HAP-1 (cell line): ENCODE data around the gene RNU1-4.
"Not testable (repeated sequence)": the region's sequence is repeated elsewhere in the genome, so short reads cannot be mapped to it uniquely, and the experiment has no call there.

ENCODE experiments used
- DNase-seq, 2 experiments: peaks; one replicate each; pipeline ENCODE4 v3.0.0-alpha.2; 2016 to 2020; ENCODE audit warnings: low spot score in 2 of 2
- H3K27me3 ChIP-seq: fragments of 250-450 bp; sonication (Bioruptor Pico); 2 replicates; pipeline ENCODE4 v1.5.1; 2020; ENCODE audit warnings: low read depth, mild to moderate bottlenecking, moderate library complexity
- H3K36me3 ChIP-seq: fragments of 250-450 bp; sonication (Bioruptor Pico); replicated peaks from 2 replicates; pipeline ENCODE4 v1.5.1; 2020; ENCODE audit warnings: mild to moderate bottlenecking
- H3K4me1 ChIP-seq: fragments of 250-450 bp; sonication (Bioruptor Pico); 2 replicates; pipeline ENCODE4 v1.5.1; 2020; ENCODE audit warnings: mild to moderate bottlenecking
- H3K4me3 ChIP-seq: fragments of 250-450 bp; sonication (Bioruptor Pico); 2 replicates; pipeline ENCODE4 v1.5.1; 2020; ENCODE audit warnings: mild to moderate bottlenecking, moderate library complexity
- H3K9me3 ChIP-seq: fragments of 250-450 bp; sonication (Bioruptor Pico); 2 replicates; pipeline ENCODE4 v1.5.1; 2020; ENCODE audit warnings: mild to moderate bottlenecking, moderate library complexity
- in situ Hi-C: fragments of 300-500 bp; cut with MboI; formaldehyde crosslinking; loops from 3 replicates; pipeline ENCODE4 v1.14.3; 2020; ENCODE audit warnings: low sequenced_read_pairs, inconsistent platforms, mixed read lengths

Gene RNU1-4

GRCh38 chr1:16764248-16764819, 24.0 kb downstream of the RNU1-4 start:
- H3K4me3 ChIP-seq, in situ Hi-C loops, H3K27me3 ChIP-seq, H3K9me3 ChIP-seq, DNase-seq, H3K4me1 ChIP-seq, H3K36me3 ChIP-seq: not testable (repeated sequence)

- H3K36me3 ChIP-seq, H3K4me3 ChIP-seq, H3K27me3 ChIP-seq, DNase-seq, in situ Hi-C loops, H3K4me1 ChIP-seq, H3K9me3 ChIP-seq: not testable (repeated sequence)
Measured at GRCh38 chr1:16764820-16765655, 24.7 kb downstream of the RNU1-4 start.

GRCh38 chr1:16765731-16766605, 25.7 kb downstream of the RNU1-4 start:
- H3K9me3 ChIP-seq, H3K4me1 ChIP-seq, H3K36me3 ChIP-seq, H3K4me3 ChIP-seq, DNase-seq, in situ Hi-C loops, H3K27me3 ChIP-seq: not testable (repeated sequence)

- in situ Hi-C loops, H3K4me3 ChIP-seq, H3K4me1 ChIP-seq: not testable (repeated sequence)
Measured at GRCh38 chr1:16766689-16767256, 26.5 kb downstream of the RNU1-4 start.

GRCh38 chr1:16770139-16770759, 29.9 kb downstream of the RNU1-4 start:
- H3K36me3 ChIP-seq, H3K4me3 ChIP-seq, H3K4me1 ChIP-seq, DNase-seq, H3K27me3 ChIP-seq, H3K9me3 ChIP-seq, in situ Hi-C loops: not testable (repeated sequence)

More at GRCh38 chr1:16766689-16767256, 26.5 kb downstream of the RNU1-4 start:
- not testable (repeated sequence) for H3K27me3 ChIP-seq, DNase-seq, H3K9me3 ChIP-seq, H3K36me3 ChIP-seq

- H3K27me3 ChIP-seq, in situ Hi-C loops, H3K4me3 ChIP-seq, H3K36me3 ChIP-seq, H3K4me1 ChIP-seq, DNase-seq, H3K9me3 ChIP-seq: not testable (repeated sequence)
Measured at GRCh38 chr1:16770896-16771446, 30.7 kb downstream of the RNU1-4 start.

- H3K9me3 ChIP-seq, H3K36me3 ChIP-seq, in situ Hi-C loops, H3K4me3 ChIP-seq, H3K4me1 ChIP-seq, DNase-seq, H3K27me3 ChIP-seq: not testable (repeated sequence)
Measured at GRCh38 chr1:16772275-16773204, 32.2 kb downstream of the RNU1-4 start.

GRCh38 chr1:16773205-16773596, 32.9 kb downstream of the RNU1-4 start:
- H3K4me1 ChIP-seq, in situ Hi-C loops, H3K9me3 ChIP-seq, H3K4me3 ChIP-seq, DNase-seq, H3K27me3 ChIP-seq, H3K36me3 ChIP-seq: not testable (repeated sequence)

GRCh38 chr1:16773723-16774122, 33.4 kb downstream of the RNU1-4 start:
- H3K27me3 ChIP-seq, H3K36me3 ChIP-seq, H3K9me3 ChIP-seq, in situ Hi-C loops, H3K4me1 ChIP-seq, H3K4me3 ChIP-seq: not testable (repeated sequence)
- peak in 1 of 2 experiments; percentile 36 for DNase-seq

- H3K27me3 ChIP-seq, DNase-seq, H3K9me3 ChIP-seq, in situ Hi-C loops, H3K4me3 ChIP-seq, H3K36me3 ChIP-seq, H3K4me1 ChIP-seq: not testable (repeated sequence)
Measured at GRCh38 chr1:16774773-16775172, 34.5 kb downstream of the RNU1-4 start.

GRCh38 chr1:16775290-16775689, 35.0 kb downstream of the RNU1-4 start:
- H3K9me3 ChIP-seq, H3K27me3 ChIP-seq, in situ Hi-C loops, DNase-seq, H3K36me3 ChIP-seq, H3K4me3 ChIP-seq, H3K4me1 ChIP-seq: not testable (repeated sequence)

GRCh38 chr1:16776248-16776647, 35.9 kb downstream of the RNU1-4 start:
- in situ Hi-C loops, H3K9me3 ChIP-seq, DNase-seq, H3K27me3 ChIP-seq, H3K36me3 ChIP-seq, H3K4me3 ChIP-seq, H3K4me1 ChIP-seq: not testable (repeated sequence)
